ENCODE measurements around the gene GSX2. TPM values are rescaled to one million over a fixed set of nuclear protein-coding genes. Genes with fewer than 3 reads are reported as not detected.

The GSX2 gene
- total RNA-seq, 4 donors from 2014 or later = 0.81 to 2.8 (median 1.7) TPM

- no peak for DNase-seq (ENCODE audit: low spot score in 2 of 2)
- TF ChIP-seq CTCF (IDR thresholded peaks at IDR 0.05) (no peak), POLR2A (IDR thresholded peaks at IDR 0.05) (no peak)
Observed at GRCh38 chr4:54102531-54103106, 2.7 kb downstream of the GSX2 start.

GRCh38 chr4:54103190-54103574 is 3.2 kb downstream of the GSX2 start:
- no peak for DNase-seq (ENCODE audit: low spot score in 2 of 2)
- H3K4me3 ChIP-seq (ENCODE audit: low read depth, poor library complexity, severe bottlenecking) = no peak overlapping the region
- TF ChIP-seq CTCF (IDR thresholded peaks at IDR 0.05) (no peak), POLR2A (IDR thresholded peaks at IDR 0.05) (no peak)
- intact Hi-C loops (cut with DNase I; ENCODE audit: low total_unique reads) = no loop called here
- WGBS, 2 donors = 30 to 42% methylated on average over 8 of the region's 8 CpGs

More at GRCh38 chr4:54102531-54103106, 2.7 kb downstream of the GSX2 start:
- H3K4me3 ChIP-seq (ENCODE audit: low read depth, poor library complexity, severe bottlenecking) = no peak overlapping the region
- WGBS, 2 donors = 52 to 56% methylated on average over 6 of the region's 6 CpGs
- intact Hi-C loops (cut with DNase I; ENCODE audit: low total_unique reads) = no loop called here

GRCh38 chr4:54104907-54105306 is 4.9 kb downstream of the GSX2 start:
- DNase-seq (ENCODE audit: low spot score in 2 of 2) = no peak
- WGBS, 2 donors = 87 to 90% methylated on average over 1 of the region's 1 CpG
- H3K4me3 ChIP-seq (ENCODE audit: low read depth, poor library complexity, severe bottlenecking) = no peak overlapping the region
- TF ChIP-seq POLR2A (IDR thresholded peaks at IDR 0.05) (no peak), CTCF (IDR thresholded peaks at IDR 0.05) (no peak)
- intact Hi-C loops (cut with DNase I; ENCODE audit: low total_unique reads) = no loop called here

GRCh38 chr4:54107951-54108748 is 8.2 kb downstream of the GSX2 start:
- DNase-seq (ENCODE audit: low spot score in 2 of 2) = no peak
- no peak overlapping the region for H3K4me3 ChIP-seq (ENCODE audit: low read depth, poor library complexity, severe bottlenecking)
- TF ChIP-seq POLR2A (IDR thresholded peaks at IDR 0.05) (no peak), CTCF (IDR thresholded peaks at IDR 0.05) (no peak)
- WGBS, 2 donors = 23 to 27% methylated on average over 22 of the region's 22 CpGs
- intact Hi-C loops (cut with DNase I; ENCODE audit: low total_unique reads) = no loop called here

- intact Hi-C loops (cut with DNase I; ENCODE audit: low total_unique reads) = no loop called here
- WGBS, 2 donors = 12 to 17% methylated on average over 45 to 49 of the region's 51 CpGs
- no peak for TF ChIP-seq POLR2A (IDR thresholded peaks at IDR 0.05)
- TF ChIP-seq CTCF (IDR thresholded peaks at IDR 0.05) = no peak
- DNase-seq (ENCODE audit: low spot score in 2 of 2) = no peak
- H3K4me3 ChIP-seq (ENCODE audit: low read depth, poor library complexity, severe bottlenecking) = no peak overlapping the region
Observed at GRCh38 chr4:54109241-54110018, 9.5 kb downstream of the GSX2 start.
